ENCODE measurements around the gene SOCS1. TPM values are rescaled to one million over a fixed set of nuclear protein-coding genes. Genes with fewer than 3 reads are reported as not detected.

Gene SOCS1
- polyA plus RNA-seq, 1 experiment: 11.6 TPM

DNA sequence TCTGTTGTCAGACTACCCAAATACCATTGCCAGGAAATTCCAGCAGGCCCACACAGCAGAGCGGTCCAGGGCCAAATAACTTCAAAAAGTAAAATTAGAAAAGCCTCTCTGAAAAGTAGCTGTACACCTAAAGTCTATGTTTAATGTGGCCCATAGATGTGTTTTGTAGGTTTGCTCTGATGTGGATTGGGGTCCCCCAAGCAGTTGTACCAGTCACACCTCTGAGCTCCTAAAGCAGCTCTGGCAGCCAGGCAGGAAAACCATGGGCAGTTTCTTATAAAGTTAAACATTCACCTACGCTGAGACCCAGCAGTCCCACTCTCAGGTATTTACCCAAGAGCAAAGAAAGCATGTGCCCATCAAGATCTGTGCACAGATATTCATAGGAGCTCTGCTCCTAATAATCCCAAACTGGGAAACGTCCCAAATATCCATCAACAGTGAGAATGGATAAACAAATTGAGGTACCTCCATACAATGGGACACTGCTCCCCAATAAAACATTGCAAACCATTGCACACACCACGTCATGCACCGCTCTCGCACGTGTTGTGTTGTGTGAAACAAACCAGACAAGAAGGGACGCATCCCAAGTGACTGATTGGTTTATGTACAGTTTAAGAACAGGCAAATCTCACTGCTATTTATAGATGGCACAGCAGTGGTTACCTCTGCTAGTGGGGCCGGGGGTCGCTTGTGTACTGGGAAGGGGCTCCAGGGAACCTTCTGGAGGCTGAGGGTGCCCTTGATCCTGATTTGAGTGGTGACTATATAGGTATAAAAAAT lies 40.9 kb upstream of the SOCS1 start:
- Histone ChIP-seq H3K4me3 (ENCODE audit: low read depth, low read length) (no peak overlapping the region), H3K9me3 (ENCODE audit: control insufficient read depth, insufficient read depth, low read length) (no peaks in the 10 kb centered on the region), H3K27me3 (ENCODE audit: control insufficient read depth, insufficient read depth, low read length) (peaks cover 2% of the 10 kb centered on the region), H3K27ac (ENCODE audit: low read depth, low read length) (no peak overlapping the region)
- ChIA-PET CTCF (interaction anchor here (0.7 to 1.4 kb wide), 4 partner anchors 40 to 333 kb away, joined by 3 to 6 read pairs (median 4); partner anchors contain the start of gene SOCS1), POLR2A (interaction anchor here (0.7 to 1.1 kb wide), 3 partner anchors 11 to 41 kb away, joined by 3 to 4 read pairs (median 3); partner anchors contain the start of gene SOCS1)
- DNase-seq (ENCODE audit: low read depth, low spot score): no peak
- TF ChIP-seq, protein P1, sequence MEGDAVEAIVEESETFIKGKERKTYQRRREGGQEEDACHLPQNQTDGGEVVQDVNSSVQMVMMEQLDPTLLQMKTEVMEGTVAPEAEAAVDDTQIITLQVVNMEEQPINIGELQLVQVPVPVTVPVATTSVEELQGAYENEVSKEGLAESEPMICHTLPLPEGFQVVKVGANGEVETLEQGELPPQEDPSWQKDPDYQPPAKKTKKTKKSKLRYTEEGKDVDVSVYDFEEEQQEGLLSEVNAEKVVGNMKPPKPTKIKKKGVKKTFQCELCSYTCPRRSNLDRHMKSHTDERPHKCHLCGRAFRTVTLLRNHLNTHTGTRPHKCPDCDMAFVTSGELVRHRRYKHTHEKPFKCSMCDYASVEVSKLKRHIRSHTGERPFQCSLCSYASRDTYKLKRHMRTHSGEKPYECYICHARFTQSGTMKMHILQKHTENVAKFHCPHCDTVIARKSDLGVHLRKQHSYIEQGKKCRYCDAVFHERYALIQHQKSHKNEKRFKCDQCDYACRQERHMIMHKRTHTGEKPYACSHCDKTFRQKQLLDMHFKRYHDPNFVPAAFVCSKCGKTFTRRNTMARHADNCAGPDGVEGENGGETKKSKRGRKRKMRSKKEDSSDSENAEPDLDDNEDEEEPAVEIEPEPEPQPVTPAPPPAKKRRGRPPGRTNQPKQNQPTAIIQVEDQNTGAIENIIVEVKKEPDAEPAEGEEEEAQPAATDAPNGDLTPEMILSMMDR (IDR thresholded peaks at IDR 0.05; ENCODE audit: low read depth, low read length): no peak

DNA sequence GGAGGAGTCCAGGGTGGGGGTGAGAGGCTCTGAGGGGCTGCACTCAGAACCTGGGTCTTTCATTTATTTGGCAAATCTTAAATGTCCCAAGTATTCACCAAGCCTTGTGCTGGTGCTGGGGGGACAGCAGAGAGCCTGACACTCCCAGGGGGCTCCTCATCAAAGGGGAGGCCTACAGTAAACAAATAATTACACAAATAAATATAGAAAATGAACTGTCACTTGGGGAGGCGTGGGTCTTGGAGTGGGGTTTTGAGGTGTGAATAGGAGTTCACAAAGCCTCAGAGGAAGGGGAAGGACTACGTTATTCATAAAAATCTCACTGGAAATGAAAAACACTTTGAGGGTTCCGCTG lies 40.3 kb upstream of the SOCS1 start:
- Histone ChIP-seq H3K9me3 (ENCODE audit: control insufficient read depth, insufficient read depth, low read length) (no peaks in the 10 kb centered on the region), H3K27me3 (ENCODE audit: control insufficient read depth, insufficient read depth, low read length) (peaks cover 2% of the 10 kb centered on the region), H3K27ac (ENCODE audit: low read depth, low read length) (no peak overlapping the region), H3K4me3 (ENCODE audit: low read depth, low read length) (no peak overlapping the region)
- TF ChIP-seq, protein P1 (IDR thresholded peaks at IDR 0.05; ENCODE audit: low read depth, low read length): no peak
- POLR2A ChIA-PET: no interaction called here
- DNase-seq (ENCODE audit: low read depth, low spot score): no peak
- CTCF ChIA-PET: interaction anchor here (0.7 to 1.4 kb wide), 3 partner anchors 39 to 332 kb away, joined by 3 to 6 read pairs (median 3); no protein-coding TSS in a partner anchor

DNA sequence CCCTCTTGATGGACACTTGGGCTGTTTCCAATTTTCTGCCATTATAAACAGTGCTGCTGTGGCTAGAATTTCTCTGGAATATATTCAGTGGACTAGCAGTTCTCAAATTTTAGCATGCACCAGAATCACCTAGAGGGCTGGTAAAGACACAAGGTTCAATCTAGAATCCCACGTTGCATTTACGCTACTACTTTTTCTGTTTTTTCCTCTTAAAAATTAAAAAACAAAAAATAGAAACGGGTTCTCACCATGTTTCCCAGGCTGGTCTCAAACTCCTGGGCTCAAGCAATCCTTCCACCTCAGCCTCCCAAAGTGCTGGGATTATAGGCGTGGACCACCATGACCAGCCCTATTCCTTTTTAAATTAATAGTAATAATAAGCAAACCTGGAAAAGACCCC lies 39.7 kb upstream of the SOCS1 start:
- DNase-seq (ENCODE audit: low read depth, low spot score): no peak
- ChIA-PET CTCF (no interaction called here), POLR2A (no interaction called here)
- Histone ChIP-seq H3K4me3 (ENCODE audit: low read depth, low read length) (no peak overlapping the region), H3K9me3 (ENCODE audit: control insufficient read depth, insufficient read depth, low read length) (no peaks in the 10 kb centered on the region), H3K27me3 (ENCODE audit: control insufficient read depth, insufficient read depth, low read length) (peaks cover 3% of the 10 kb centered on the region), H3K27ac (ENCODE audit: low read depth, low read length) (no peak overlapping the region)
- TF ChIP-seq, protein P1 (IDR thresholded peaks at IDR 0.05; ENCODE audit: low read depth, low read length): no peak

DNA sequence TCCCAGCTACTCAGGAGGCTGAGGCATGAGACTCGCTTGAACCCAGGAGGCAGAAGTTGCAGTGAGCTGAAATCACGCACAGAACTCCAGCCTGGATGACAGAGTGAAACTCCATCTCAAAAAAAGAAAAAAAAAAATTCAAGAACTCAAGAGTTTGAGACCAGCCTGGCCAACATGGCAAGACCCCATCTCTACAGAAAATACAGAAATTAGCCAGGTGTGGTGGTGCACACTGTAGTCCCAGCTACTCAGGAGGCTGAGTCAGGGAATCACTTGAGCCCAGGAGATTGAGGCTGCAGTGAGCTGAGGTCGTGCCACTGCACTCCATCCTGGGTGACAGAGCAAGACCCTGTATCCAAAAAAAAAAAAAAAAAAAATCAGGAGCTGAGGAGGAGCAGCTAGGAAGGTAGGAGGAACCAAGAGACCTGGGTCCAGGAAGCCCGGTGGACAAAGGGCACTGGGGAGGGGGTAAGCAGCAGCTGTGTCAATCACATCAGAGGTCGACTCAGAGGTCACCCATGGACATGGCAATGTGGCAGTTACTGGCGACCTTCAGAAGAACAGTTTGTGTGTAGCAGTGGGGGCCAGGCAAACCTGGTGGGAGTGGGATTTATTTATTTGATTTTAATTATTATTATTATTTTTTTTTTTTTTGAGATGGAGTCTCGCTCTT lies 36.2 kb upstream of the SOCS1 start:
- DNase-seq (ENCODE audit: low read depth, low spot score): no peak
- POLR2A ChIA-PET: interaction anchor here (0.7 kb wide), 1 partner anchor 8 kb away, joined by 3 read pairs; no protein-coding TSS in a partner anchor
- TF ChIP-seq, protein P1 (IDR thresholded peaks at IDR 0.05; ENCODE audit: low read depth, low read length): no peak
- CTCF ChIA-PET: no interaction called here
- no peak overlapping the region for H3K4me3 ChIP-seq (ENCODE audit: low read depth, low read length)
- no peaks in the 10 kb centered on the region for H3K9me3 ChIP-seq (ENCODE audit: control insufficient read depth, insufficient read depth, low read length)
- peaks cover 14% of the 10 kb centered on the region for H3K27me3 ChIP-seq (ENCODE audit: control insufficient read depth, insufficient read depth, low read length)
- no peak overlapping the region for H3K27ac ChIP-seq (ENCODE audit: low read depth, low read length)

All from AG04450 (cell line).